Fibroblast of peridontal ligament (primary cell): ENCODE results near the gene MTHFD2.
A peak's percentile ranks its signal among the peaks of the same experiment; 100 is the strongest.
"Not testable (repeated sequence)": the region's sequence is repeated elsewhere in the genome, so short reads cannot be mapped to it uniquely, and the experiment has no call there.

Experiments used
- DNase-seq: peaks from one replicate; pipeline ENCODE4 v3.0.0-alpha.2; 2010; ENCODE audit errors: extremely low read depth

The MTHFD2 gene

GRCh38 chr2:74228772-74229171, 30.4 kb downstream of the MTHFD2 start:
- DNase-seq = no peak

GRCh38 chr2:74229865-74230264, 31.4 kb downstream of the MTHFD2 start:
- not testable (repeated sequence) for DNase-seq

DNA sequence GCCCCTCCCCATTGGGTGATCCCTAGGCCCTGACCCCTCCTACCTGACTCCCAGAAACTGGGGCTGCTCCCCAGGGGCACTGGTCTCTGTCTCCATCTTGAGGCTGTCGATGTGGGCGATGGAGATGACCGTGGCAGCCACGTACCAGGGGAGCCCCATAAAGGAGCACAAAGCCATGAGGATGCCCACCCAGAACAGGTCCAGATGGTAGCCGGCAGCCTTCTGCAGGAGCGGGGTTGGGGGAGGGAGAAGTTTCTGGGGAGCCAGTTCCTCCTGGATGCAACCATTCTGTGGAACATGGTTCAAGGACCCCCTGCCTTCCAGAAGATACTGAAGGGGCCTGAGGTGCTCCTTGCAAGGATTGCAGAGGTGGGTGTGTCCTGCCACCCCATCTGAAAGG, 34.0 kb downstream of the MTHFD2 start:
- no peak for DNase-seq

GRCh38 chr2:74233648-74234047, 35.2 kb downstream of the MTHFD2 start:
- no peak for DNase-seq

DNA sequence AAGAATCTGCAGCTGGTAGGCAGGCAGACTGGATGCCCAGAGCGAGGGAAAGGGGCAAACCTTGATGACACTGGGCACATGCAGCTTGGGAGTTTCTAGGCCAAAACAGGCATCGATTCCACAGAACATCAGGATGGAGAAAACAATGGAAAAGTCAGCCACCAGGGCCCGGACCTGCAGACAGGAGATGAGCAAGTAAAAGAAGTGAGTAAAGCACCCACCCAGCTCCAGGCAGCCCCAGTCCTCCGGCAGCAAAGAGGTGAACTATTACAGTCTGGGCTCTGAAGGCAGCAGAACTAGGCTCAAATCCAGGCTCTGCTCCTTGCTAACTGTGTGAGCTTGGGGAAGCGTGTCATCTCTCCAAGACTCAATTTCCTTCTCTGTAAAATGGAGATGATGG, 36.6 kb downstream of the MTHFD2 start:
- DNase-seq = no peak

- peak; percentile 38 for DNase-seq
Measured at GRCh38 chr2:74238879-74239278, 40.5 kb downstream of the MTHFD2 start.

GRCh38 chr2:74239346-74239745, 40.9 kb downstream of the MTHFD2 start:
- DNase-seq = no peak

DNA sequence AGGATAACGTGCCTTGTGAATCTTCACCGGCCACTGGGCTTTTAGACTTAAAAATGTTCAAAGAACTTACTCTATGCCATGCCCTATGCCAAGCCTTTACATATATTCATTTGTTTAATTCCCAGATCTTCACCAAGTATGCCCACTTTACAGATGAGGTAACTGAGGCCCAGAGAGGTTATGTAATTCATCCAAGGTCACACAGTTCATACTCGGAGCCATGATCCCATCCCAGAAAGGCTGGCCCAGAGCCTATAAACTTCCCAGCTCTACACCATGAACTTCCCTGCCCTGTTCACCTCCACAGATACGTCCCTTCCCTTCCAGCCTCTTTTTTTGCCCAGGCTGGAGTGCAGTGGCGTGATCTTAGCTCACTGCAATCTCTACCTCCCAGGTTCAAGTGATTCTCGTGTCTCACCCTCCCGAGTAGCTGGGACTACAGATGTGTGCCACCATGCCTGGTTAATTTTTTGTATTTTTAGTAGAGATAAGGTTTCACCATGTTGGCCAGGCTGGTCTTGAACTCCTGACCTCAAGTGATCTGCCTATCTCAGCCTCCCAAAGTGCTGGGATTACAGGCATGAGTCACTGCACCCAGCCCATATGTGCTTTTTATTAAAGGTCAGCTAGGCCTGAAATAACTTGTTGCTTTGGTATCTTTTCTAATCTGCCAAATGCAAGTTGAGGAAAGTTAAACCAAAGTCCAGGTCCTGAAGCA, 44.1 kb downstream of the MTHFD2 start:
- DNase-seq = no peak

- DNase-seq = no peak
Measured at GRCh38 chr2:74244286-74244685, 45.9 kb downstream of the MTHFD2 start.

- no peak for DNase-seq
Measured at GRCh38 chr2:74246496-74247195, 48.2 kb downstream of the MTHFD2 start.

GRCh38 chr2:74249406-74250122, 51.1 kb downstream of the MTHFD2 start:
- no peak for DNase-seq

DNA sequence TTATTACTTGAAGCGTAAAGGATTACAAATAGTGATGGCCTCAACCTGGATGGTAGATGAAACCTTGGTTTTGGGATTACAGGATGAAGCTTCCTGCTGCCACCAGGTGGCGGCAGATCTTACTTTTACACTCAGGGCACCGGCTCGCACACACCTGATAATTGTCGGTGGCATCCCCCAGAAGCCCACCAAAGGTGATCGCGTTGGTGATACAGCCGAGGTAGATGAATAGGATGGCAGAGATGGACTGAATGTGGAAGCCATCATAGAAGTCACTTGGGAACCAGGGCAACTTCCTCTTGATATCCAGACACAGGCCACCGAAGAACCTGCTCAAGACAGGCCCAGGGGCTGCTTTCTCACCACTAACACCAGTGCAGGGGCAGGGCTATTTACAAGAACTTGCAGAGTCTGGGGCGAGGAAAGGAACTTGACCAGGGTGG, 51.8 kb downstream of the MTHFD2 start:
- peak; percentile 43 for DNase-seq

DNA sequence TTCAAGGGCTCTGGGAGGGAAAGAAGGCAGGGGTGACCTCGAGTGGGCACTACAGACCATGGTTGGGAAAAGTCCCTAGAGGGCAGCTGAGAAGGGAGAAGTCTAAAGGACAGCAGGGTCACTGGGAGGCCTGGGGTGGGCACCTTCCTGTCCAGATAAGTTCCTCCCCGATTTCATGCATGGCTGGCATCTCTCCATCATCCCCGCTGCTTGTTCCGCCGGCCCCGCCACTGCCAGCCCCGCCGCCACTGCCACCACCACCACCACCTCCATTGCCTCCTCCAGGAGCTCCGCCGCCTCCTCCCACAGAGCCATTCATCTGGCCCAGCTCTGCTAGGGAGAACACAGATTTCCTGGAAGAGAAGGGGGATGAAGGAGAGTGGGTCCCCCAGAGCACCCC, 53.6 kb downstream of the MTHFD2 start:
- no peak for DNase-seq

- DNase-seq = no peak
Measured at GRCh38 chr2:74252862-74253261, 54.4 kb downstream of the MTHFD2 start.

DNA sequence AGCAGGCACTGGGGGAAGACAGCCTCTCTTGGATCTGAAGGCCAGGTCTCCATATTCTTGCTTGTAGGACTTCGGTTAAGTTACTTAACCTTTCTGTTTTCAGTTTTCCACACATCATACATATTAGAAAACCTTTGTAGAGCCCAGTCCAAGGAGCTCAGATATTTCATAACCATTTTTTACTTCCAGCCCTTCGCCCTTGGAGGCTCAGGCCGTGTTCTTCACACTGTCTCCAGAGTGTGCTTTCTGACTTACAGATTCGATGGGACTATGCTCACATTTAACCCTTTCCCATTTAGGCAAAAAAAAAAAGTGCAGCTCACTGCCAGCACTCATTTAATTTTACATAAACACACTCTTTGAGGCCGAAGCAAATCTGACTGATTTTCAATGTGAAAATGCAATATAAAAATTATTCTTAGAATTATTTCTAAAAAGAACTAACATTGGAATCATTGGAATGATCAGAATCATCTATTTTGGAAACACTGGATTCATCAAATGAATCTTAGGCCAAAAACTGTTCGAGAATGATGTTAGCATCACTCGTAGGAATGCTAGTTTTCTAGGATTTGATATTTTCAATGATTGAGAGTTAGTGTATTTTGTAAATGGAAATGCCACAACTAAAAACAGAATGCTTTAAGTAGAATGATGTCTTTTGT, 55.0 kb downstream of the MTHFD2 start:
- no peak for DNase-seq

DNA sequence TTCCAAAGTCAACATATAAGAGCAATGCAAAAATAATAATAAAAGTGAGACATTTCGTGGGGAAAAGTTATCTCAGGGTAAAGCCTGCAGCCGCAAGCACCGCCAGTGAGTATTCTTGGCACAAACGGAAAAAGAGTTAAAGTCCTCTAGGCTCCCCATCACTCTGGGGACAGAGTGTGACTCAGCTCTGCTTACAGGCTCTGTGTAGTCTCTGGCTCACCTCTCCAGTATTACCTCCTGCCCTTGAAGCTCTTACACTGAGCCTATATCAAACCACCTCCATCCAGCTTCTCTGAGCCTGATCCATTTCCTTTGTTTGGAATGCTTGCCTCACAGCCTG, 55.5 kb downstream of the MTHFD2 start:
- no peak for DNase-seq

GRCh38 chr2:74255660-74256213, 57.3 kb downstream of the MTHFD2 start:
- no peak for DNase-seq

DNA sequence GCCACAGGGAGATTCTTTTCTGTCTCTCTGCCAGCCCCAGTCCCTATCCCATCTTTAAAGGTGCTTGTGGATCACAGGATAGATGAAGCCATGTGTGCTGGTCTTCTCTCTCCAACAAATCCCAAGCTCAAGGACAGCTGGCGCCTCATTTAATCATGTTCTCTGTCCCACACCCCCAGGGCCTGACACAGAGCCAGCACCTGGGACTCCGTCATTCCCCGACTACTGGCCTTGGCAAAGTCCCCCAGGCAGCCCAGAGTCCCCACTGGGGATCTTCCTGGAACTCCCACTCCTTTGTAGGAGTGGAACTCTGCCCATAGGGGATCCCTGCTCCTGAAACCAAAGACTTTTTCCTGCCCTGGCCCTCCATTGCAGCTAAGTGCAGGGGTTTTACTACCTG, 60.8 kb downstream of the MTHFD2 start:
- DNase-seq = no peak

GRCh38 chr2:74259733-74260132, 61.3 kb downstream of the MTHFD2 start:
- DNase-seq = no peak

DNA sequence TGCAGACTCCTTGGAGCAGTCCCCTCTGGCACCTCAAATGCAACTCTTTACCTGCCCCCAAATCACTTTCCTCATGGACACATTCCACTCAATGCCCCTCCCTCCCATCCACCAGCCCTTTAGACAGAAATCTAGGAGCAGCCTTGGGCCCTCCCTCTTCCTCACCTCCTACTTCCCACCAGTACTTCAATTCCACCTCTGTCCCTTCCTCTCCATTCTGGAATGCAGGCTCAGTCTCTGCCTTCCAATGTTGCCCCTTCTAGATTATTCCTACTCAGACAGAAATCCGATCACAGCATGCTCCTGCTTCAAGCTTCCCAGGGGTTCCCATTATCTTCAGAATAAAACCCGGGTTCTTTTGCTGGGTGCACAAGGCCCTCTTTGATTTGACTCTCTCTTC, 62.1 kb downstream of the MTHFD2 start:
- DNase-seq = no peak

DNA sequence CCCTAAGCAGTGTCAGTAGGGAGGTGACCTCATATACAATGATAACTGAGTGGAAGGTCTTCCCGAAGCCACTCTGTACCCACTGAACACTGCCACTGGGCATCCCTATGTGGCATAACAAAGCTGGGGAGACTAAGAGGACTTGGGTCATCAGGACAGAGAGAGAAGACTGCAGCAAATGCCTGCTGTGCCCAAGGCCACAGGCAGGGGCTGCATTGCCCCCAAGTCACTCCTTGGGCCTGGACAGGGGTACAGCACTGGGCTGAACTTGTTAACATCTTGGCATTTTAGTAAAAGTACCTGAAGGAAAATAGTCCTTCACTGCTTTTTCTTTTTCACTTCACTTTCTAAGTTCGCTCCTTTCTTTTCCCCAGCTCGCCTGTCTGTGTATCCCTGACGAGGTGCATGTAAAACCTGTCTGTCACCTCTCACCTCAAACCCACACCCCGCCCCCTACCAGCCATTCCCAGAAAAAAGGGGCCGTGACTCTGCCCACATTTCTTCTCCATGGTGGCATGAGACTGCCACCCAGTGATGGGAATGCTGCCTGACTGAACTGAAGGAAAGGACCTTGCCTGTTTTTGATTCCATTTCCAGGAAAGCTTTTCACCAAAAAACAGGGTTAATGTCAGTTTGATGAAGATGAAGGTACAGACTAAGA, 62.9 kb downstream of the MTHFD2 start:
- peak; percentile 45 for DNase-seq

- DNase-seq = no peak
Measured at GRCh38 chr2:74262681-74263080, 64.3 kb downstream of the MTHFD2 start.
